NCI-H2171 (cell line): ENCODE data around the gene NOTCH1.
A peak's percentile ranks its signal among the peaks of the same experiment; 100 is the strongest.

Source experiments
- DNase-seq: peaks from one replicate; lab custom pipeline; 2025; lab: John Stamatoyannopoulos, UW

NOTCH1 gene

GRCh38 chr9:136484153-136485048 lies 61.4 kb downstream of the NOTCH1 start:
- DNase-seq = peak; percentile 54

DNA sequence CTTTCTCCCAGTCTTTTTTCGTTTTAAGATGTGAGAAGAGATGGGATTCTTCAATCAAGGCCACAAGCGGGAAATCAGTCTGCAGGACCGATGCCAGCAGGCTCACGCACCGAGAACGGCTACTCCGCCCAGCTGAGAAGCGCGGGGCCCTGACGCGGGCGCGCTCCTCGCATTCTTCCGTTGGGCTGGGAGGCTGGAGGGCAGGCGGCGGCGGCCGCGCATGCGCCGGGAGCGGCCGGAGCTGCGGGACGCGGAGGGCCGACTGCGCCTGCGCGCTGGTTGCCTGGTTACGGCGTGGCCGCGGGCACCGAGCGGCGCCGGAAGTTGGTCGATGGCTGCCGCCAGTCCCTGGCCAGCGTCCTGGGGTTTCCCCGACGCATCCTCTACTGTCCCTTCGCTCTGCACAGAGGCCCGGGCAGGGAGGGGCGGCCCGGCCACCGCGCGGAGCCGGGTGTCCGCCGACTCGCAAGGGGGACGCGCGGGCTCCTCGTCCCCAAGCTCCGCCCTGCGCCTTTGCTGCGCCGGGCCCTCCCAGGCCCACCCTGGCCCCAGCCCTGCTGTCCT lies 62.2 kb downstream of the NOTCH1 start:
- DNase-seq = peak; percentile 94

DNA sequence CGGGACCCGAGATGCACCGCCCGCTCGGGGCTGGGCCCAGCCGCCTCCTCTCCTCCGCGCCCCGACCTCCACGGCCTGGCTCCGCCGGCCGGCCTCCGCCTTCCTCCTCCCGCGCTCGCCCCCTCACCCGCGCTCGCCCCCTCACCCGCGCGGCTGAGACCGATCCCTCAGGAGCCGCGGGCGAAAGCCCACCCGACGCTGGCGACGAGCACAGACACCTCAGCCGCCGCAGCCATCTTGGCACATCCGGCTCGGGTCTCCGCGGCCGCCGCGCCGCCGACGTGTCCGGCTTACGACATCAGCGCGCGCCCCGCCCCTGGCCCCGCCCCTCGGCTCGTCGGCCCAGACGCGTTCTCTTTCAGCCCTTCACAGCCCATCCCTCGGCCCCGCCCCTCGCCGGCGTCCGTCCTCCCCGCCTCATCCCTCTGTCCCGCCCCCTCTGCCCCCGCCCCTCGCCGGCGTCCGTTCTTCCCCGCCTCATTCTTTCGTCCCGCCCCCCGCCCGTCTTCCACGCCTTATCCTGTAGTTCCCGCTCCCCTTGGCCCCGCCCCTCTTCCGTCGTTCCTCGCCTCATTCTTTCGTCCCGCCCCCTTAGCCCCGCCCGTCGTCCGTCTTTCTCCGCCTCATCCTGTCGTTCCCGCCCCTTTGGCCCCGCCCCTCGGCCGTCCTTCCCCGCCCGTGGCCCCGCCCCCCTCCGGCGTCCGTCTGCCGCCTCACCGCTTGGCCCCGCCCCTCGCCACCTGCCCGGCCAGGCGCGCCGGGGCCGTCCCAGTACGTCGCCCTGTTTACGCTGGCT lies 62.9 kb downstream of the NOTCH1 start, which contains the start of gene SEC16A:
SEC16A (minus strand) TSS at position 248 of the 796 bp plus-strand sequence. CDS start 5,425 bp downstream, outside the sequence.
- peak; percentile 100 for DNase-seq

DNA sequence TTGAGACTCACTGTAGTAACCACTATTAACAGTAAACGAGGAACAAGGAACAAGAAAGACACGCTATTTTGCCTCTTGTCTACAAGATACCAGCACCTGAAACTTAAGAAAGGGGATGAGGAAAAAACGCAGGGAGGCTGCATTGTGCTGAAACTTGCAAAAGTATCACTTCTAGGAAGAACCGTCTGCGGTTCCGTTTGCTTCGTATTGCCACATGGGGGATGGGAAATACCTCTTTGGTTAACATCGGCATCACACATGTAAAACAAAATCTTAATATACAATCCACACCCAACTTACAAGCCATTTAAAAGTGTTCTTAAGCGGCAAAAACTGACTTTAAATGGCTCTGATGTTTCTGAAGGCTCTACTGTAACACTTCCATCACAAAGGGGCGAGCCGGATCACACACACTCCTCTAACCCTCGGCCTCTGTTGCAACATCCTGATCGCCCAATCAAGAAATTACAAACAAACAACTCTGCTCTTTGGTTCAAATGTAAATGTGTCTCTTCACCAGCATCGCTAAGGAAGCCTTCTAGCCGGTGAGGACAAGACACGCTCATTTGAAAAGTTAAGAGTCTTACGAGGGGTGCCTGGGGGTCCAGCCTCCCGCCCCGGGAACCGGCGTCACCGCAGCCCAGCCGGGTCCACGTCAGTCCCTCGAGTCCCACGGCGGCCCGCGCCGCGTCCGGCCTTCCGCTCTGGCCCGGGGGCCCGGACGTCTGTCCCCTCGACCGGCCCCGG lies 63.6 kb downstream of the NOTCH1 start:
- no peak for DNase-seq

DNA sequence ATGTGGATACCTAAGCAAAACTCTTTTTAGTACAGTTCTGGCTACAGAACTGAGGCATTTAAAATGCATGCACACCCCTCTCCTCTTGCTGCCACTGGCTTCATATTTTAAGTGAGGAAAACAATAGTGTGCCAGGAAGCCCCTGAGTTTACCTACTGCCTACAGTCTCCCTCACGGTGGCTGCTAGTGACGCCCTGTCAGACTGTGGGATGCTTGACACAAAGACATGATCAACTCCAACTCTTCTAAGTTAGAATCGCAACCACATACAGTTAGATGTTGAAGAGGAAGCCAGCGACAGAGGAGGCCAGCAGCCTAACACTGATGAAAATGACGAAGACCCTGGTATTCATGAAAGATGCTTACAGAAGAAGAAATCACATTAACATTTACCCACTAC lies 64.3 kb downstream of the NOTCH1 start:
- DNase-seq = no peak

DNA sequence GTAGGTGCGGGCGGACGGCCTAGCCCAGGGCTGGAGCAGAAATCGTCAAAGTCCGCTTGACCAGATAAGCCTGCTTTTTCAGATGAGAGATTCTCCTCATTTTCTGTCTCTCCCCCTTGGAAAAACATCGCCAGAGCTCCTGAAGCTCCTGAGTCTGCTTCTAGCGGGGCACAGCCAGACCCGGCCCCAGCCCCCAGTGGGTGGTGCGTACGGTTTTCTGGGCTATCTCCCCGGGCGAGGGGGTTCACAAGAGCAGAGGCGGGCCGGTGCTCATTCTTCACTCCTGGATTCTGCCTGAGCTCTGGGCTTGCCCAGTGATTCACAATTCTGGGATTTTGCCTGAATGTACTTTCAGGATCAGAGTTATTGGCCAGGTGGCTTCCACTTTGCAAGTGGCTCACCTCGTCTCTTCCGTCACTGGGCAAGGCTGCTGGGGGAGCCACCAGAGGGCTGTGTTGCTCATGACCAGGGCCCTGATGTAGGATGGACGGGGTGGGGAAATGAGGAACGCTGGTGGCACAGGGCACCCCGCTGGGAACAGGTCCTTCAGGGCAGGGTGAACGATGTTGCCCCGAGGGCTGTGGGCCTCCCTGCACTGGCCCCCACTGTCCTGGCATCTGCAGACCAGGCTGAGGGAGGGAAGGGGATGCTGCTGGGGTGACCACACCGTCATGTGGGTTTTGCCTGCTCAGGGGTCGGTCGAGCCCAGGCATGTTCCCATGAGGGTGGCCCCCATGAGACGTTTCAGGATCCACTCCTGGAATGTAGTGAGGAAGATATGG lies 69.3 kb downstream of the NOTCH1 start:
- DNase-seq = no peak

GRCh38 chr9:136474974-136475865 lies 70.6 kb downstream of the NOTCH1 start:
- no peak for DNase-seq

- no peak for DNase-seq
Observed at GRCh38 chr9:136474021-136474640, 71.7 kb downstream of the NOTCH1 start.

- DNase-seq = no peak
Observed at GRCh38 chr9:136473354-136473721, 72.5 kb downstream of the NOTCH1 start.

- DNase-seq = no peak
Observed at GRCh38 chr9:136472640-136473353, 73.1 kb downstream of the NOTCH1 start.

DNA sequence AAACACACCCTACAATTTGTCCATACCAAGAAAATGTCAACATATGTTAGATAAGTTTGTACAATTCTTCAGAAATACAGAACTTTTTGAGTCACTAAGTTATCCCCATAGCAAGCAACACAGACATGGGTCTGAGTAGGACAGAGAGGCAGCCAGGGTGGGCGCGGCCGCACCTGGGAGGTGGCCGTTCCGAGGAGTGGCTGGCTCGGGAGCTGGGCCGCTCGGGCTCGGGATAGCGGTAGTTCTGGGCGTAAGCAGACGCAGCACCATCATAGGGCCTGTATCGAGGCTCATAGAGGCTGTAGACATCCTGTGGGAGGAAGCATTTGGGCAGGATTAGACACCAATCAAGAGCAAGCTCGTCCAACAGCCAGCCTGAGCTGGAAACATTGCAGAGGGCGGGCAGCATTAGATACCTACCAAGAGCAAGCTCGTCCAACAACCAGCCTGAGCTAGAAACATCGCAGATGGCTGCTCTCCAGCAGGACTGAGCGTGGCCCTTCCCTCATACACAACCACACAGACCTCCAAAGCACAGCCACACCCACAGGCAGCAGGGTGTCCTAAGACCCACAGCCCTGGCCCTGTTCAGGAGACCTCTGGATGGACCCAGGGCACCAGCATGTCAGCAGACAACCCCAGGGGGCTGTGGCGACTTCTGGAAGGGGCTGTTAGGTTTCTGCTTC lies 73.9 kb downstream of the NOTCH1 start:
- DNase-seq = no peak

DNA sequence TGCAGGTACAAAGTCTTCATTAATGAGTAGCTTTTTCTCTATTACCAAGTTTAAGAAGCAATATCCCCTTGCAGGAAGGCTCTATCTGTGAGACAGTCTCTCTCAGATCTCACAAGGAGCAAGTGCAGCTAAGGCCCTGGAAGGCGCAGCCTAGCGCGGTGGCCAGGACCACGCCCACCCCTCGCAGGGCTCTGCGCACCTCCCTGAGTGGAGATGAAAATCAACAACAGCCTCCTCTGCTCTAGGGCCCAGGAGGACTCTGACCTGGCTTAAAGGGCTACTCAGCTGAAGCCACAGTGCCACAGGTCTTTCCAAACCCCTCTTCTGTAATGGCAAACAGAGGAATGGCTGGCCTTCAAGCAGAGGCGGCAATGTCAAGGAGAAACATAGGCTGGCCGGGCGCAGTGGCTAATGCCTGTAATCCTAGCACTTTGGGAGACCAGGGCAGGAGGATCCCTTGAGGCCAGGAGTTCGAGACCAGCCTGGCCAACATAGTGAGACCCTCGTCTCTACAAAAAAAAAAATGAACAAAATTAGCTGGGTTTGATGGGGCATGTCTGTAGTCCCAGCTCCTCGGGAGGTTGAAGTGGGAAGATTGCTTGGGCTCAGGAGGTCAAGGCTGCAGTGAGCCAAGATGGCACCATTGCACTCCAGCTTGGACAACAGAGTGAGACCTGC lies 74.9 kb downstream of the NOTCH1 start:
- DNase-seq = no peak

GRCh38 chr9:136470356-136470755 lies 75.5 kb downstream of the NOTCH1 start:
- DNase-seq = no peak

DNA sequence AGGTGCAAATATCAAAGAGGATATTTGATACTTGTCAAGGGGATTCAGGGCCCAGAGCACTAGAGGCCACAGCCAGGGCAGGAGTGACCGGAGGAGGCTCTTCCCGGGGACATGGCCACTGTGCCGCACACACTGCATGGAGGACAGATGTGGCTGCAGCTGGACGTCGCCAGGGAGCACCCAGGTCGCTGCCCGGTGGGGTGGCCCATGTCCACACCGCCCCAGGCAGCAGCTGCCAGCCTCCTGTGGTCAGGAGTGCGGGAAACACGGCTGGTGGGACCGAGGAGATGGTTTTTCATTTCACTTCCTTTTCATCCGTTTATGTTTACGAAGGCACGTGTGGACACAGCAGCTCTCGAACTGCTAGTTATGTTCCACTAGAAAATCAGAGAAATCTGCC lies 78.1 kb downstream of the NOTCH1 start:
- no peak for DNase-seq

DNA sequence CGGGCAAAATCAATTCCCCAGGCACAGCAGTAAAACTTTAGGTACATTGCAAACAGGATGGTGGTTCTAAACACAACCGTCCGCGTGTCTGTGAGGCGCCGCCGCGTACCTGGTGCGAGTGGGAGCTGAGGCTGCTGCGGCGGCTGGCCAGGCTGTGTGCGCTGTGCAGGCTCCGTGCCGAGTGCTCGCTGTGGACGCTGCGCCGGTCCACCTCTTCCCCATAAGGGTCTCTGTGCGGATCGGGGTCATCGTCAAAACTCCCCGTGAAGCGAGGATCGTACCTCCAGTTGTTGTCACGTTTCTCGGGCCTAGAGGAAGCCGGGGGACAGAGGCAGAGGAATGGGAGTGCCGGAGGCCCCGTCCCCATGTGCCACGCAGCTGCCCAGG lies 79.7 kb downstream of the NOTCH1 start:
- DNase-seq = no peak

DNA sequence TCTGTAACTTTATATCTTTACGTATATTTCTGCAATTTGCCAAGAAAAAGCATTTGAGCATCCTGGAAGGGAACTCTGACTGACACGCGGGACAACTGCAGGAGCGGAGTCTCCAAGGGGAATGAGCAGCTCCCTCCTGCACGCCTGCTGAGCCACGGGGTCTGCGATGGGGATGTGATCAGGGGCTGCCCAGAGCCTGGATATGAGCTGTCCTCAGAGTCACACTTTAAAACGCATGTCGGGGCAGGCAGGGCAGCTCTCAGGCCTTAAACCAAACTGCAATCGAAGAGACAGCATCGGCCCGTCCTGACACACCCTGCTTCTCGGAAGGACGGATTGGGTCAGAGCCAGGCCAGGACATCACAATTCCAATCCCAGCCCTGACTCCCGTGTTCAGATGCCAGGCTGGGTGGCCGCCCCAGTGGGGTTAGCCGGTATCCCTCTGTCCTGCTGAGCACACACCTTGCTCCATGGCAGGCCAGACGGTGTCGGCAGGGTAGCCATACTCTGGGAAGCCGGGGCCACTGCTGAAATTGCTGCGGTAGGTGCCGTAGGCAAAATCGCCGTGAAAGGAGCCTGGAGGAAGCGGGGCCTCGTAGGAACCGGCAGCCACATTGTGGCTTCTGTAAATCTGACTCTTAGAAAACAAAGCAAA lies 80.2 kb downstream of the NOTCH1 start:
- no peak for DNase-seq

DNA sequence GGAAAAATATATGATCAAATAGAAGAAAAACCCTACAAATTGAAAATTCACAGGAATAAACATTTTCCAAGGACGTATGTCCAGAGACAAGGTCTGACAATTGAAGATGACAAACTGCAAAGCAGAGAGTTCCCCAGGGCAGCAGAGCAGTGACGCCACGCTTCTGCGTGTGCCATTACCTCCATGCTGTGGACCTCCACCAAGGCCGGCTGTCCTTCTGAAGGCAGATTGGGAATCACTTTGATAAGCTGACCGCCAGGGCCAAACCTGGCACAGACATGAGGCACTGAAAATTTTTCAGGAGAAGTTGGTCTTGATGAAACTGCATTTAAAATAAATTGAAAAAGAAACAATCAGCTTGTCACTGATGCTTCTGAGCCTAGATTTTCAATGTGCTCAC lies 81.6 kb downstream of the NOTCH1 start:
- DNase-seq = no peak
